ENCODE results near the gene MRPS18A.

Gene MRPS18A

DNA sequence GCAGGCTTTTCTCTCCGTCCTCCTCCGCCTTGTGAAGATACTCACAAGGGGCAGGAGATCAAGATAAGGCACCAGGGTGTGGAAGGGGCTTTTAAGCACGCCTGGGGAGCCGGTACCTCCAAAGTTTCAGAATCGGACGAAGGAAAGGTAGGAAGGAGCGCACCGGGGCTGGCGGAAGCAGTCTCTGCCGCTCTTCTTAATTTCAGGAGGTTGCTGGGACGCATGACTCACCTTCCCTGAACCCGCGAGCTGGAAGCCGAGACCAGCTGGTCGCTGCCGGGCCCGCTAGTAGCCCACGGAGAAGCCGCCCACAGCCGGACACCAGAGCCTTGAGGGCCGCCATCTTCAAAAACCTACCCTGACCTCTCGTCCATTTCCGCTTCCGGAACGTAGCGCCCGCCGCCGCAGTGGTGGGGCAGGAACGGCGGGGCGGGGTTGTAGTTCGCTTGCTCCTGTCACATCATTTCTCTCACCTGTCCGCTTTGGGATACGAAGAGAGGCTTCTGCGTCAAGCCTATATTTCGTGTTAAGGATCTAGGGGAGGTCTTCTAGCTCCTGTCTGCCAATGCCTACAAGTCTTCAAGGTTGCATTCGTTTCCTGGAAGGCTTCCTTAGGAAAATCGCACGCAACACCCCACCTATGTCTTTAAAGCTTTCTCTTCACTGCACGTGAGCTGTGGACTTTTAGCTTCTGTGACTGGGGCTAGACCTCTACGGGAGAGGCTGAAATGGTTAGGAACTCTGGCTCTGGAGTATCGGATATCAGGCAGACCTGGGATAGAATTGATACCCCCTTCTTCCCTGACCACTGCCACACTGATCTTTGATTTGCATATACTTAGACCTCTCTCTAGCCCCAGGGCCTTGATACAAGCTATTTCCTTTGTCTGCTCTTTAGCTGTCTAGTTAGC lies at the start of gene MRPS18A:
Gene MRPS18A, minus strand, starts transcription at position 355 of the 911 bp plus-strand sequence. Its CDS starts 12 bp downstream, at position 343.
- DNase-seq = peak; percentile 81 to 84

DNA sequence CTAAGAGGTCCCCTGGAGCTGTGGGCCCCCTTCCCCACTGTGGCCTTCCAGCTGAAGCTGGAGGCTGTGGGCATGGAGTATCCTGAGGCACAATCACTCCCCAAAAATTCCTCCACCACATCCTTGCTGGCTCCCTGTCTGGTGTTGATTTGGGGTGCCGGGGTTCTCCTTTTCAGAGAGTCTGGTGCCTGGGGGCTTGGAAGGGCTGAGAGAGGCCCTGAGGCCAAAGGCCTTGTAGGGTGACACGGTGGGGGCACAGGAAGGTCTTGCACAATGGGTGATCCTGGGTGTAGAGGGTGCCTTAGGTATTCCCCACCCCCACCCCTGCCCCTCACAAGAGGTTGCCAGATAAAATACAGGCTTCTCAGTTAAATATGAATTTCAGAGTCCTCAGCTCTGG lies 49.3 kb upstream of the MRPS18A start:
- DNase-seq = no peak

GRCh38 chr6:43736211-43736786 lies 48.7 kb upstream of the MRPS18A start:
- DNase-seq = no peak

GRCh38 chr6:43735642-43736199 lies 48.1 kb upstream of the MRPS18A start:
- DNase-seq = no peak

GRCh38 chr6:43734294-43734665 lies 46.7 kb upstream of the MRPS18A start:
- DNase-seq = no peak

DNA sequence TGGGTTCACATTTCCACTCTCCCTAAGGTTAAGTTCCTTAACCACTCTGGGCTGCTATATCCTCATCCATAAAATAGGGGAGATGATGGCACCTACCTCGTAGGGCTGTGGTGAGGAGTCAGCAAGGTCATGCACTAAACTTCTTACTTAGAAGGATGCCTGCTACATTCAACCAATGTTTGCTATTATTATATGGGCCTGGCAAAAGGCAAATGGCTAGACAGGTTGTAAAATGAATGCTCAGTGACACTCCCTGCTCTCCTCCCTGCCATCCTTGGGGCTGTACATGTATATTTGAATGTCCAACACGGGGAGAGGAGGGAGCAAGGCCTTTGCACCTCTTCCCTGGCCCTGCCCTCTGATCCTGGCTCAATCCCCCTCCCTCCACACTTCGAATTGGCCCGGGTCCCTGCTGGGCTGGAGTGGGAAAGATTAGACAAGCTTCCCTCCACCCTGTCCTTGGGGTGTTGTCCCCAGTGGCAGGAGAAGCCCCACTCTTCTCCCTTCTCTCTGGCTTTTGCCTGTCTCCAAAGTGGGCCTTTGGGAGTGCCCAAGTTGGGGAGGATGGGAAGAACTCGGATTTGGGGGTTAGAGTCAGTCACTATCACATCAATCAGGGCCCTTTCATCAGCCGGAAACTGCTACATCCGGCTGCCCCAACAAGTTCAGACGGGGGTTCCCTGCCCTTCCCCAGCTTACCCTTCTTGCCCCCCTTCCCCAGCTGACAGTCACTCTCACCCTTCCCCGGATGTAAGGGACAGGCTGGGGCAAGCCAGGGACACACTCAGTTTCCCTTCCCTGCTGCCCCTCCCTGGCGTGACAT lies 46.1 kb upstream of the MRPS18A start:
- no peak for DNase-seq

DNA sequence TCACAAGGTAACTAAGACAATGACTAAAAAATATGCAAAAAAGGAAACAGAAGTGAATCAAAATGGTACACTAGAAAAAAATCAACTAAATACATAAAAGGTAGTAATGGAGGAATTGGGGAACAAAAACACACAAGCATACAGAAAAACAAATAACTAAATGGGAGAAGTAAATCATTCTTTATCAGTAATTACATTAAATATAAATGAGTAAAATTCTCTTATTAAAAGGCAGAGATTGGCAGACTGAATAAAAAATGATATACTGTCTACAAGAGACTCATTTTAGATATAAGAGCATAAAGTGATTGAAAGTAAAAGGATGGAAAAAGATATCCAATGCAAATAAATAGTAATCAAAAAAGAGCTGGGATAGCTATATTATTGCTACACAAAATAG lies 43.0 kb upstream of the MRPS18A start:
- DNase-seq = no peak

- DNase-seq = no peak
Observed at GRCh38 chr6:43729537-43729936, 41.9 kb upstream of the MRPS18A start.

GRCh38 chr6:43728586-43728985 lies 41.0 kb upstream of the MRPS18A start:
- no peak for DNase-seq

- no peak for DNase-seq
Observed at GRCh38 chr6:43727634-43728033, 40.0 kb upstream of the MRPS18A start.

GRCh38 chr6:43725643-43726580 lies 38.3 kb upstream of the MRPS18A start:
- no peak for DNase-seq

DNA sequence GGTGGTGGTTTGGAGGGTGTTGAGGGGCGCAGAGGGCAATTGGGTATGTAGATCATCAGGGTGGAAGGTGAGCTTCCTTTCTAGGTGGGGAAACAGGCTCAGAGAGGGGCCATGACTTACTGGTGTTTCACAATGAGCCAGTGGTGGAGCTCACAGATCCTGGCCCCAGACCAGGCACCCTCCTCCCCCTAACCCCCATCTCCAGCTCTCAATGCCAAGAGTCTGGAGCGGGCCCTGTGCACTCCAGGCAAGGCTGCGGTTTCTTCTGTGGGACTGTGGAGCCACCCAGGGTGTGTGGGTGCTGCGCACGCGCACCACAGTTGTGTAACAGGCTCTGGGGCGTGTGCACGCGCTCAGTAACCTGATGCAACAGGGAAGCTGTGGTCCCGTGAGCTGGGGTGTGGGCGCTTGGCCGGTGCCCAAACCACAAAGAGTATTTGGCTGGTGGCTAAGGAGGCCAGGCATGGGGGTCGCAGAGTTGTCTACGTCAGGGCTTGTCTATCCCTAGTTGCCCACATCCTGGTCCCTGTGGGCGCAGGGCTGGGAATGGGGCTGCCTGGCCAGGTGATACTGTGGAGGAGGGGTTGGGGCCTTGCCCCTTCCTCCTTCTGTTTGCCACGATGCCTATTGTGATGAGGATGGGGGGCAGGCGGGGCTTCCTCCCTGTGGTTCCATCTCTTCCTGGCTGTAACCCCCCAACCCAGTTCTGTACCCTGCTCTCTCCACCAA lies 37.5 kb upstream of the MRPS18A start:
- DNase-seq = peak; percentile 89 to 94

DNA sequence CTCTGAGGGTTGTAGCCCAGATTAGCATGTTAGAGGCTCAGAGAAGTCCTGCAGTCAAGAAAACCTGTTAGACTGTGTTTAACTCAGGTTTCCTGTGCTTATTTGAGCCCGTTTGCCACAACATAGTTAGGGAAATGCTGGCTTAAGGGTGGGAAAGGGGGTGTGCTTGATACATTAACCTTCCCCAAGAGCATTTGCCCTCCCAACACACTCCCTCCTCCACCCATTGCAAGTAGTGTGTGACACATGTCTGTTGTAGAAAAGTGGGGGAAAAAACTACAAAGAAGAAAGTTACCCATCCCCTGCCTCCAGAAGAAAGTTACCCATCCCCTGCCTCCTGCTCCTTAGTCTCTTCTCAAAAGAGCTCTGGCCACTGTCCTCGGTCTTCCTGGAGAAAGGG lies 36.8 kb upstream of the MRPS18A start:
- no peak for DNase-seq

GRCh38 chr6:43723737-43724295 lies 36.2 kb upstream of the MRPS18A start:
- peak; percentile 33 to 72 for DNase-seq

DNA sequence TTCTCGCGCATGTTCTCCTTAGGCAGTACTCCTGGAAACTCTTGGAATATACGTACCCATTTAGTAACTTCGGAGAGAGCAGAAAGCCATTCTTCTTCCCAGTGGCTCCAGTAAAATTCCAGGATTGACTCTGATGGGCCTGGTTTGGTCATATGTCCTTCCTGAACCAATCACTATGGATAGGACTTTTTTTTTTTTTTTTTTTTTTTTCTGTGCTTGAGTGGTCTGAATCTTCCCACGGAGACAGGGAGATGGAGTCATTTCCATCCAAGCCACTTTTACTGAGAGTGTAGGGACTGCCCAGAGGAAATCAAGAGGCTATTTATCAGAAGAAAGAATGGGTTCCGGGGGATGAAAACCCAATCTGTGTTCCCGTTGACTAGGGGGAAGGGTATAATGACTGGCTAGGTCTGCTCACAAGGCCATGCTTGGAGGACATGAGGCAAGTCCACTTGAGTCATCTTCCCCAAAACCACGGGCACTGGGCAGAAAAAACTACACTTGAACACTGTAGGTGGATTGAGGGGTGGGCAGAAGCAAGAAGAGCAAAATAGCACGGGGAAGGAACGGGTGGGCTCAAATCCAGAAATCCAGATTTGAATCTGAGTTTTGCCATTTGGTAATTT lies 35.4 kb upstream of the MRPS18A start:
- DNase-seq = peak; percentile 70 to 75

GRCh38 chr6:43720999-43721398 lies 33.4 kb upstream of the MRPS18A start:
- no peak for DNase-seq

DNA sequence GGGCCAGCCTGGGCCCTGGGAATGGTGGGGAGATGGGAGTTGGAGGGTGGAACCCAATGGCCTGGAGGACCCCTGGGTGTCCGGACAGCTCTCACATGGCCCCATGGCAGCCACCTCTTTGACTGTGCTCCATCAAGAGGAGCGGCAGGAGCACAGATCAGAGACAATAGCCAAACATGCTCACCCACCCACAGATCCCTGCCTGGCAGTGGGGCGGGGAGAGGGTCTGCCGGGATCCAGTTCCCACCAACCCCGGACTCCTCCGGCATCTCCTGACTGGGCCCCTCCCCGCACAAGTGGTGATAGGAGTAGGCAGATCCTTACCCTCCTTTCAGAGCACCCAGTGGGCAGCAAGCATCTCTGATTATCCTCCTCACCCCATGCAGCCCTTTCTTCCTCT lies 31.9 kb upstream of the MRPS18A start:
- no peak for DNase-seq

GRCh38 chr6:43718387-43719105 lies 31.0 kb upstream of the MRPS18A start:
- no peak for DNase-seq

DNA sequence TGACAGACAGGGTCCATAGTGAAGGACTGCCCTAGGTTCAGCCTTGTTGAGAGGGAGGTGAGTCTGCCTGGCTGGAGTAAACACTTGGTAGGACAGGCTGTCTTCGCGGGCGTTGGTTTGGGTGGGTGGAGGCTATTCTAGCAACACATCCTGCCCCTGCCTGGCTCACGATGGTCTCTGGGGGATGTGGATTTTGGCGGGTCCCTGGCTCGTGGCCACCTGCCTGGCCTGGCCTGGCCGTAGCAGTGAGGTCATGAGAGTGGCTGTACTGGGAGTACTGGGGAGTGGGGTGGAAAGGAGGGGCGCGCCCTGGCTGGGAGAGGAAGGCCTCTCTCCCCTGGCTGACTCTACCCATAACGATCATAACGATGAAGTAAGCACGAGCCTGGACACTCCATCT lies 30.2 kb upstream of the MRPS18A start:
- DNase-seq = no peak

DNA sequence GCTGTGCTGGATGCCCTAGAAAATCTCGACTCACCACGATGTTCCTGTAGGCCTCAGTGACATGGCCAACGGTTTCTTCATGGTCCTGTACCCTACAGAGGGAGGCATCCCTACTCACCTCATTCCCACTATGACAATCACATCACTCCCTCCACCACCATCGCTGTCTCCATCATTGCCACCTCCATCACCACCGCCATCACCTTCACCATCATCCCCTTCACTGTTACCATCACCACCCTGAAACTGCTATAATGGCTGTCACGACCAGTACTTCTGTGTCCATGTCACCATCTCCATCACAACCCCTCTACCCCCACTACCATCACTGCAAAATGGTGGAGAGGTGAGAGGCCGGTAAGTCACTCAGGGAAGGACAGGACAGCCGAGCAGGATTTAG lies 29.8 kb upstream of the MRPS18A start:
- no peak for DNase-seq
